Gastrocnemius medialis (tissue), 4 donors: ENCODE results near the gene DCN.

Source experiments
- POLR2A ChIP-seq, 2 donors: fragments of 450-650 bp; IDR thresholded peaks; one replicate each; pipeline ENCODE4 v1.6.1; 2017; ENCODE audit warnings: antibody characterized with exemption in 2 of 2, mild to moderate bottlenecking in 2 of 2, moderate library complexity in 2 of 2
- TF ChIP-seq, protein P1 (sequence below), 5 experiments: fragments of 450-650 bp in 3 of 5; fragments of 200-600 bp in 2 of 5; sonication (generic) in 2 of 5; IDR thresholded peaks in 4 of 5; conservative IDR thresholded peaks in 1 of 5; 1 replicate in 4 of 5; 2 replicates in 1 of 5; pipeline ENCODE4 v1.5.1; 2016 to 2019; ENCODE audit warnings: antibody characterized with exemption in 5 of 5, mild to moderate bottlenecking in 3 of 5, moderate library complexity in 3 of 5

DNA sequence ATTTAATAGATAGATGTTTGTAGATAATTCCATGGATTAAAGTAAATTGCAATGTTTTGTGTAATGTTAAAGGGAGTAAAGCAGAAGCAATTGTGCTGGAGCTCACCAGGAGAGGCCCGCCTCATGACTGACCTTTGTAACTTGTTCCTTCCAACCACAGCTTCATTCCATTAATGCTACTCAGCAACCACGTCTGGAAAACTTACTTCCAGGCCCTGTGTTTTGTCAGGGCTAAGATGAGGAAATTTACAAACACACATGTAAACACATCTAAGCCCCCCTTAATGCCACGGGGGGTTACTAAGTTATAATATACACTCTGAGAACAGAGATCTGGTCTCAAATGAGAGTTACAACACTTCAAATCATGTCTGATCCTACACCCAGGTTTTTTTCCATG lies 83.7 kb downstream of the DCN start:
- TF ChIP-seq POLR2A (IDR thresholded peaks at IDR 0.05) = no peak
- TF ChIP-seq, protein P1, sequence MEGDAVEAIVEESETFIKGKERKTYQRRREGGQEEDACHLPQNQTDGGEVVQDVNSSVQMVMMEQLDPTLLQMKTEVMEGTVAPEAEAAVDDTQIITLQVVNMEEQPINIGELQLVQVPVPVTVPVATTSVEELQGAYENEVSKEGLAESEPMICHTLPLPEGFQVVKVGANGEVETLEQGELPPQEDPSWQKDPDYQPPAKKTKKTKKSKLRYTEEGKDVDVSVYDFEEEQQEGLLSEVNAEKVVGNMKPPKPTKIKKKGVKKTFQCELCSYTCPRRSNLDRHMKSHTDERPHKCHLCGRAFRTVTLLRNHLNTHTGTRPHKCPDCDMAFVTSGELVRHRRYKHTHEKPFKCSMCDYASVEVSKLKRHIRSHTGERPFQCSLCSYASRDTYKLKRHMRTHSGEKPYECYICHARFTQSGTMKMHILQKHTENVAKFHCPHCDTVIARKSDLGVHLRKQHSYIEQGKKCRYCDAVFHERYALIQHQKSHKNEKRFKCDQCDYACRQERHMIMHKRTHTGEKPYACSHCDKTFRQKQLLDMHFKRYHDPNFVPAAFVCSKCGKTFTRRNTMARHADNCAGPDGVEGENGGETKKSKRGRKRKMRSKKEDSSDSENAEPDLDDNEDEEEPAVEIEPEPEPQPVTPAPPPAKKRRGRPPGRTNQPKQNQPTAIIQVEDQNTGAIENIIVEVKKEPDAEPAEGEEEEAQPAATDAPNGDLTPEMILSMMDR (IDR thresholded peaks at IDR 0.05 in 4 of 5, conservative IDR thresholded peaks at IDR 0.05 in 1 of 5) = no peak
